ENCODE measurements around the gene SLC2A13.
"Not testable (repeated sequence)": the region's sequence is repeated elsewhere in the genome, so short reads cannot be mapped to it uniquely, and the experiment has no call there.

Gene SLC2A13

DNA sequence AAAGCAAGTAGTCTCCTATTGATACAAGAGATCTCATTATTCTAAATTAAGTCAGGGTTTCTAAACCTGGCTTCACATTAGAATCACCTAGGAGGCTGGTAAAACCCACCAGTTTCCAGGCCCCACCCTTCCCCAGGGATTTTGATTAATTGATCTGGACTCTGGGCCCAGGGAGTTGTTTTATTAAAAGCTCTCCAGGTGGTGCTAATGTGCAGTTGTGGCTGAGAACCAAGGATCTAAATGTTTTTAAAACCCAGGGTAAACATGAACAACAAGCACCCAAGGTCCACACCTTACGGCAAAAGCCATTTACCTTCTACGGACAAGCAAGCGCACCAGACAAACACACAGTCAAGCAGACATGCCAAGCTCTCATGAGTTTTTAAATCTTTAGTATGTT is 73.9 kb downstream of the SLC2A13 start:
- no peak overlapping the region for H3K4me3 ChIP-seq (ENCODE audit: low read depth, low read length)
- TF ChIP-seq CTCF (IDR thresholded peaks at IDR 0.05; ENCODE audit: borderline replicate concordance, insufficient read depth, low read depth, low read length) = no peak

DNA sequence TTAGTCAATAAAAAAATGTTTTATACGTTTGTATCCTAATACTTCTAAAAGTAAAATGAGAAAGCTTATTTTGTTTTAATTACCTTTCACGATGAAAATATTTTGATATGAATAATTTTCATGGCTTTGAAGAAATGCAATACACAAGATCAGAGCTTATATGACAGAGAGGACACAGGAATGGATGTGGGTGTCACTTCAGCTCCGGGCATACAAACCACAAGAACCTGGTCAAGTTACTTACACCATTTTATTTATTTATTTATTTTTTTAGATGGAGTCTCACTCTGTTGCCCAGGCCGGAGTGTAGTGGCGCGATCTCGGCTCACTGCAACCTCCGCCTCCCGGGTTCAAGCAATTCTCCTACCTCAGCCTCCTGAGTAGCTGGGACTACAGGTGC is 74.9 kb downstream of the SLC2A13 start:
- not testable (repeated sequence) for H3K4me3 ChIP-seq (ENCODE audit: low read depth, low read length)

GRCh38 chr12:40028296-40028695 is 77.6 kb downstream of the SLC2A13 start:
- TF ChIP-seq CTCF (IDR thresholded peaks at IDR 0.05; ENCODE audit: borderline replicate concordance, insufficient read depth, low read depth, low read length) = no peak

DNA sequence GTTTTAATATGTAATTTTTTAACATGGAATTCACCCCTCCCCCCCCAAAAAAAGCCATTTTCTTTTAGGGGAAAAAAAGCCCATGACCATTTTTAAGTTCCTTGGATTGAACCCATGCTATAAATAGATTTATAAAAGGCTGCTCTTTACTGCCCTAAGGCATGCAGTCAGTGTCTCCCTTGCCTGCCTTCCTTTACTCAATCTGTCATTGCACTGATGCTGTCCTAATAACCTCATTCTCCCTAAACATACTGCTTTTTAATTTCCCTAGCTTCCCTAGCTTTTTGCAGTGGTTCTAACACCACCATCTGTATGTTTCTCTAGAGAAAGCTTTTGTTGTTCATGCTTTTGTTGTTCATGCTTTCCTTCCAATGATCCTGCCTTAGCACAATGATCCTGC is 83.0 kb downstream of the SLC2A13 start:
- no peak overlapping the region for H3K4me3 ChIP-seq (ENCODE audit: low read depth, low read length)
- no peak for TF ChIP-seq CTCF (IDR thresholded peaks at IDR 0.05; ENCODE audit: borderline replicate concordance, insufficient read depth, low read depth, low read length)

More at GRCh38 chr12:40028296-40028695, 77.6 kb downstream of the SLC2A13 start:
- no peak overlapping the region for H3K4me3 ChIP-seq (ENCODE audit: low read depth, low read length)

GRCh38 chr12:40020261-40020691 is 85.6 kb downstream of the SLC2A13 start:
- TF ChIP-seq CTCF (IDR thresholded peaks at IDR 0.05; ENCODE audit: borderline replicate concordance, insufficient read depth, low read depth, low read length) = no peak
- H3K4me3 ChIP-seq (ENCODE audit: low read depth, low read length) = no peak overlapping the region

DNA sequence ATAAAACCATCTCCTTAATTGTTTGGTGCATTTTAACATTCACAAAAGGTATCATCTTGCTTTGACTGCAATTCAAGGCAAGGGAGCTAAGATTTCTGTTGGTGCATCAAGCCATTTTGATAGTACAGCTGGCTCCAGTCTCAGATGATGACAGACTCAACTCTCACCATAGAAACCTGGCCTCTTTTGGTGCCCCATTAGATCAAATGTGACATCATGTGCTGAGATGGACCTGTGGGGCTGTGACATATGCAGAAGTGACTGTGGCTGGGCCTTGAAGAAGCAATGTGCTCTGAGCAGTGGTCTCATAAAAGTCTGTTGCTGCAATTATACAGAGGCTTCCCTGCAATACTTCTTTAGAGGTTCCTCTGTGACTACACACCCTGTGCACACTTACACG is 88.4 kb downstream of the SLC2A13 start:
- no peak overlapping the region for H3K4me3 ChIP-seq (ENCODE audit: low read depth, low read length)
- no peak for TF ChIP-seq CTCF (IDR thresholded peaks at IDR 0.05; ENCODE audit: borderline replicate concordance, insufficient read depth, low read depth, low read length)

DNA sequence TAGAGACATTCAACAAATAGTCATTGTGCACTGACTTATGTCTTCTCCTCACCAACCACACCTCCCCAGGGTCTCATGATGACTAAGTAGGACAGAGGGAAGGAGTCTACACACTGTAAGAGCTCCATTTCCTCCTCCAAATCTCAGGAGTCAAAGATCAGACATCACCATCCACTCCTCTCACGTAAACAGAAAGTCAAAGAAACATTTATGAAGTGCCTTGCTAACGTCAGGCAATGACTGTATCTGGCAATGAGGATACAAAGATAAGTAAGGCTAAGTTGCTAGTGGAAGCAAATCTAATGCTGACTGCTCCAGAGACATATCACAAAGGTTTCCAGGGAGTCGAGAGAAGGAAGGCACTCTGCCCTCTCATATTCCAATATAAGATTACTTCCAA is 88.9 kb downstream of the SLC2A13 start:
- no peak for TF ChIP-seq CTCF (IDR thresholded peaks at IDR 0.05; ENCODE audit: borderline replicate concordance, insufficient read depth, low read depth, low read length)
- no peak overlapping the region for H3K4me3 ChIP-seq (ENCODE audit: low read depth, low read length)

DNA sequence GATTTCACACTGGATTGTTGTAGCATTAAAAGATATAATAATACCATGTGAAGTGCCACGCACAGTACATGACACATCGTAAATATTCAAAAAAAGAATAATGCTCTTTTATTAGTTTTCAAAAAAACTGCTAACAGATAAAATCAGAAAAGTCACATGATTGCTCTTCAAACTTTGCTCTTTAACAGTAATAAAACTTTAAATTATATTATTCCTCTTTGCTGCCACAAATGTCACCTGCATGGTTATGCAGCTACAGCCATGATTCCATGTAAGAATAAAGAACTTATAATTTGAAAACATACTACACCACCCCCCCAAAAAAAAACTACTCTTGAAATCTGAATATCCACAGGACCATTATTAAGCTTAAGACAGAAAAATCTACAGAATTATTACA is 90.0 kb downstream of the SLC2A13 start:
- H3K4me3 ChIP-seq (ENCODE audit: low read depth, low read length) = no peak overlapping the region
- no peak for TF ChIP-seq CTCF (IDR thresholded peaks at IDR 0.05; ENCODE audit: borderline replicate concordance, insufficient read depth, low read depth, low read length)

Measured in GM12875 (cell line).